ACHN (cell line): ENCODE measurements around the gene F12.
A peak's percentile ranks its signal among the peaks of the same experiment; 100 is the strongest.

Experiments used
- DNase-seq: peaks from one replicate; pipeline ENCODE4 v3.0.0-alpha.2; 2015
- in situ Hi-C: cut with HindIII; loops from 2 replicates; pipeline ENCODE4 v1.10.0; 2017; ENCODE audit warnings: low sequenced_read_pairs, low pct_ligation_motif_present, low pct_unique_long_range_greater_than_20kb

F12 gene

DNA sequence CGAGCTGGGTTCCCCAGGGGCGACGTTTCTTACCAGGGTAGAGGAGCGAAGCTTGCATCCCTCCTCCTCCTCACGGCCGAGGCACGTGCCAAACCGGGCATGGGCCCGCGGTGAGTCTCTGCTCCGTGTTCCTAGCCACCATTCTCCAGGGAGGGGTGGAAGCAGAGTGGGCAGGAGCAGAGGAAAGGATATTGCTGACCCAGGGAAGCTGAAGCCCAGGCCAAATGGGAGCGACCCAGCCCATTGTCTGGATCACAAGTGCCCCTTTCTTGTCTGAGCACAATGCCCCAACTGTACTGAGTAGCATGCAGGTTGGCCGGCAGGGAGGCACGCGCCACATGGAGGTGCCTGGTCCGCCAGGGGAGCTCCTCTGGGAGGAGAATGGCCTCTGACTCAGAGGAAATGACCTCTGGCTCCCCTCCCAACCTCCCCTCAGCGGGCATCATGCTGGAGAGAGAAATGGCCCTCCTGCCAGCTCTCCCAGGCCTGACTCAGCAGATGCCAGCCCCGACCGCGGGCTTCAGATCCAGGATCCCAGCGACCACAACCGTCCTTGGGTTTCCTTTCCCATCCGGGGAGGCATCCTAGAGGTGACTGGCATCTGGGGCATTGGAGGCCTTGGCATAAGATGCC lies 38.4 kb upstream of the F12 start:
- peak; percentile 95 for DNase-seq
- in situ Hi-C loops, result no loop called here

DNA sequence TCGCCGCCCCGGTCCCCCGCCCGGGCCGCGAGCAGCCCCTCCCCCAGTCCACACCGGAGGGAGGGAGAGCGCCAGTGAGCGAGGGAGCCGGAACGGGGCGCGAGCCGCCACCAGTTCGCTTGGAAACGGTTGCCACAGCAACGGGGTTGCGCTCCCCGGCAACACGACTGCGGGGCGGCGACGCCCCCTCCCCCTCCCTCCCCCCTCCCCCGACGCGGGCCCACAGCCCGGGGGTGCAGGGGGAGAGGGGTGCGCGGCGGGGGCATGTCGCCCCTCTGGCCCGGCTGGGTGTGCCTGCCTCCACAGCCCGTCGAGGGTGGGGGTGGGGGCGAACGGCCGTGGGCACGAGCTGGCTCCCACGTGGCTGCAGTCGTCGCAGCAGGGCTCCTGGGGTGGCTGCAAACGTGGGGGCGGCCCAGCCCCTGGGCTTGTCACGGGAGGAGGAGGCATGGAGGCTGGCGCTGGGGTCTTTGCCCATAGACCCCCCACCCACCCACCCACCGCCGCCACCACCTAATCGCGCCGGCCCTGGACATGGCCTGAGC lies 37.8 kb upstream of the F12 start:
- in situ Hi-C loops, result no loop called here
- DNase-seq, result peak; percentile 63

DNA sequence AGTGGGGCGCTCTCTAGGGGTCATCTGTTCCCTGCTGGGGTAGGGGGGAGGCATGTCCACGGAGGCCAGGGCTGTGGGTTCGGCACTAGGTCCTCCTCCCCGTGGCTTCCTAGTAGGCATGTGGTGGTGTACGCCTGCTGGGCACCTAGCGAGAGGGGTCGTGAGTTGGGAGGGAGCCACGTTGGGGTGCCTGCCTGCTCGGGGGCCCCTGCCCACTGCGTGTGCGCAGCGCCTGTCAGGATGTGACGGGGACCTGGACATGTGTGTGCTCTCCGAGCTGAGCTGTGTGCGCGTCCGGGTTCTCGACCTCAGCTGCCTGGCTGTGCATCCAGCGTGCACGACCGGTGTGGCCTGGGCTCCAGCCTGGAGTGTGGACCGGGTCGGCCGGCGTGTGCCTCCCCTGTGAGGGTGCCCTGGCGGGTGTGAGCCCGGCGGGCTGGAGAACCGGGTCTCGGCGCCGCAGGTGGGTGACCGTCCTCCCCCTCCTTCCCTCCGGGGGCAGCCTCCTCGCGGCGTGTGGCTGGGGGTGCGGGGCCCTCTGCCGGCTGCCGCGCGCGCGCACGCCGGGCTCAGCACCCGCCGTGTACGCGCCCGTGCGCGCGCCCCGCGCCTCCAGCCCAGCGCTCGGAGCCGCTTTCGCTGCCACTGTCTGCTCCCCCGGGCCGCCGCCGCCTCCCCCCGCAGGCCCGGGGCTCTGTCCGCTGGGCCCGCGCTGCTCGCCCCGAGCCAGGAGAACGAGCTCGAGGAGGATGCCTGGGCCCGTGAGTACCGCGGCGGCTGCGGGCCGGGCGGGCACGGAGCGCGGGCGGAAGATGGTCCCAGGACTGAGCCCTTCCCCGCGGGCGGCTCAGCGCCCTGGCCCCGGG lies 37.1 kb upstream of the F12 start, which contains the start of gene PRR7:
Gene PRR7 (plus strand): TSS at position 615 of the 866 bp plus-strand sequence. CDS start 8,254 bp downstream, outside the sequence.
- in situ Hi-C loops, result no loop called here
- DNase-seq, result peak; percentile 61

DNA sequence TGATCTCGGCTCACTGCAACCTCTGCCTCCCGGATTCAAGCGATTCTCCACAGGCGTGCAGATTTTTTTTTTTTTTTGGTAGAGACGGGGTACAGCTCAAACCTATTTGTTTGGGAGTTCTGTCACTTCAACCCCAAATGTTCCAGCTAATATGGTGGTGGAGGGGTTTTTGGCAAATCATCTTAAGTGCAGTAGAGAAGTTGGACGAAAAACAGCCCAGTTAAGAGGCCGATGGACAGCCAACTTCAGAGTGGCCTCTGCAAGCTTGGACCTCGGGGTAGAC lies 36.5 kb upstream of the F12 start:
- DNase-seq, result no peak
- in situ Hi-C loops, result no loop called here

DNA sequence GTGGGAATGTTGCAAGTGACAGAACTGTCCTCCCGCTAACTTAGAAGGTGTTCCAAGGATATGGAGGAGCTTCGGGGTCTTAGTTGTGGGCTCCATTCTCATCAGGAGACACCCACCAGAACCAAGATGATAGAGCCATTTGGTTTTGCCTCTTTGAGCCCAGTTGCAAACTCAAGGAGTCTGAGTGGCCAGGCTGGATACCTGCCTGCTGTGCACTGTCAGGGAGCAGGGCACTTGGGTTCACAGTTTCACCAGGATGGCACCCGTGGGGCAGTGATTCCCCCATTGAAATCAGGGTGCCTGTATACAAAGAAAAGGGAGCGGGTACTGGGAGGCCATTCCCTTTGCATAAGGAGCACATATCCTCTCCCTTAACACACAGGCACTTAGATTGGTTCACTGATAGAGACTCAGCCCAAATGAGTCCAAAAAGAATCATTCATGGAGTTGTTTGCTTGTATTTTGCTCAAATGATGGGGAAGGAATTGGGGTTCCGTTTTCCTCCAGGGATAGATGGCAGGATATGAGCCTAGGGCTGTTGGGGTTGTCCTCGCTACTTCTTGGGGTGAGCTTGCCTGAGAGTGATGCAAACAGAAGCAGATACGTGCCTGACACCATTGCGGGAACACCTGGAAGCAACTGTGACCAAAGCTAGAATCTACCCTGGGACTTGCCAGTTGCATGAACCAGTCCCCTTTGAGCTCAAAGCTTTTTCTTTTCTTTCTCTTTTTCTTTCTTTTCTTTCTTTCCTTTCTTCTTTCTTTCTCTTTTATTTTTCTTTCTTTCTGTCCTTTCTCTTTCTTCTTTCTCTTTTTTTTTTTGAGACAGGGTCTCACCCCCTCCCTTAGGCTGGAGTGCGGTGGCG lies 35.9 kb upstream of the F12 start:
- in situ Hi-C loops, result no loop called here
- DNase-seq, result no peak

DNA sequence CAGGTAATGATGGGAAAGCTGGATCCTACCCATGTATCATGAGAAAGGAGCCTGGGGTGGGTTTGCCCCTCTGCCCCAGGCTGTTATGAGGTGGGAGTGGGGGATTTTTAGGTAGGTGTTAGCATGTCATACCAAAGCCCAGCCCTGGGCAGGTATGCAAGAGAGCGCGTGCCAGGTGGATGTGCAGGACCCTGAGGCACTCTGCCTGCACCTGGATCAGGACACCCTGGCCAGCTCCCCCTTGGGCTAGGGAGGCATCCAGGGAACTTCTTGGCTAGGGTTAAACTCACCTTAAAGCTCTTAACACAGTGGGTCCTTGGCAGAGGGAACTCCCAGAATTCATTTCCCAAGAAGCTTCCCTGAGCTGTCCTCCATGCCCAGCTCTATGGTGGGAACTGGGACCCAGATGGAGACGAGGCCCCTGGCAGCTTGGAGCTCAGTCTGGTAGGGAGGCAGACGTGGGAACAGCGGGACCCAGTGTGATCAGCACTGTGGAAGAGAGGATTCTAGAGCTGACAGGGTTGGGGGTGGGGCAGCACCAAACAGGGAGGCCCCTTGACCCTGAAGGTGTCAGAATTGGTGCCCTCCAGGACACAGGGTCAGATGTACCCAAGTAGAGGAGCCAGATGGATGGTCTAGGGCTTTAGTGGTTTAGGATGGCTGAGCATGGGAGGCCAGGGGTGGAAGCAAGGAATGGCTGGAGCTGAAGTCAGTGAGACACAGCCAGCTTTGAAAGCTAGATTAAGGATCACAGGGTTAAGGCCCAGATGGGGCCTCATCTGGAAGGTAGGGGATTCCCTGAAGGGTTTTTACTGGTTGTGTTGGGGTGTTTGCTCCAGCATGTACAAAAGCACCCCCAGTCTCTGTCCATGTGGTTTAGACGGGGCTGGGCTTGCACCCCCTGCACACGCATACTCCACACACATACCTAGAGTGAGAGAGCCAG lies 35.0 kb upstream of the F12 start:
- DNase-seq, result no peak
- in situ Hi-C loops, result no loop called here

DNA sequence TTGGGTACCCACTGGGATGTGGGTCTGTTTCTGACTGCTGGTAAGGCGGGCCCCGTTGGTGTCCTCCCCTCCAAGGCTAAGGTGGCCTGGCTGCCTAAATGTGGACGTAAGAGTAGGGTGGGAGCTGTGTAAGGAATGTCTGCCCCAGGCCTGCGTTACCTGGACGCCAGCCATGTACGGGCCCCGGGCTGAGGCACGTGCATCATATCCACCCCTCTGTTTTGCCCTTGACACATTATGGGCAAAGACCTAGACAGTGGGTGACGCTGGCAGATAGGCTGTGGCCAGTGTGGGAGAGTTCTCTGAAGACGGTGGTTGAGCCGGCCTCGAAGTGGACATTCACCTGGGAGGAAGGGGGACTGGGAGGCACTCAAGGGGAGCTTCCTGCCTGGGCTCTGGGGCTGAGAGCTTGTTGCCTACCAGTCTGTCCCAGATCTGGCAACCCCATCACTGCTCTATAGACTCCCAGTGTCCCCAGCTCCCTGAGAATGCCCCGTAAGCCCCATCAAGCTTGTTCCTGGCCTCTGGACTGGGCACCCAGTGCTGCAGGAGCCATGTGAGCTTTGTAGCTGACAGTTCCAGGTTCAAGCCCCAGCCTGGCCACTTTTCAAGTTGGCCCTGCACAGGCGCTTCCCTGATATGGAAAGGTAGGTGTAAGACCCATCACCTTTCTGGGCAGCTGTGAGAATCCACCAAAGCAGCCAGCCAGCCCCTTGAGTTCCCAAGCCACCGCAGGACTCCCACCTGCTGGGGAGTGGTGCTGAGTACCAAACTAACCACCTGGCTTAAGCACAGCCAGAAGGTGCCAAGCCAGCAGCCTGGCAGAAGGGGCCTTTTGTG lies 34.0 kb upstream of the F12 start:
- in situ Hi-C loops, result no loop called here
- DNase-seq, result no peak

DNA sequence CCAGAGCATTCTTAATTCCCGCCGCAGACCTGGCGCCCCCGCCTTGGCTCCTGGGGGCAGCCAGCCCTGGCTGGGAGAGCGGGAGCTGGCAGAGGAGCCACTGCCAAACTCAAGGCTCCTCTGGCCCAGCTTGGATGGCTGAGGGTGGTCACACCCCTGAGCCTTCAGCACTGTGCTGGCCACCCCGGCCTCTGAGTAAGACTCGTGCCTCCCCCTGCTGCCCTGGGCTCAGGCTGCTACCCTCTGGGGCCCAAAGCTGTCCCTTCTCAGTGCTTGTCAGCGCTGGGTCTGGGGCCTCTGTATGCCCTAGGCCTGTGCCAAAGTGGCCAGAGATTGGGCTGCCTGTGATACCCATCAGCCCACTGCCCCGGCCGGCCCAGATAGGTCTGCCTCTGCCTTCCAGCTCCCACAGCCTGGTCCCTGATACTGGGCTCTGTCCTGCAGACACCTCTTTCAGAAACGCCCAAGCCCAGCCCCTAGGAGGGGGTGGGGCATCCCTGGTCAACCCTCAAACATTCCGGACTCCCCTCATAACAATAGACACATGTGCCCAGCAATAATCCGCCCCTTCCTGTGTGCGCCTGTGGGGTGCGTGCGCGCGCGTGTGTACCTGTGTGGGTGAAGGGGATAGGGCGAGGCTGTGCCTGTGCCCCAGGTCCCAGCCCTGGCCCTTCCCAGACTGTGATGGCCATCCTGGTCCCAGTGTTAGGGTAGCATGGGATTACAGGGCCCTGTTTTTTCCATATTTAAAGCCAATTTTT lies 32.9 kb upstream of the F12 start:
- in situ Hi-C loops, result no loop called here
- no peak for DNase-seq

DNA sequence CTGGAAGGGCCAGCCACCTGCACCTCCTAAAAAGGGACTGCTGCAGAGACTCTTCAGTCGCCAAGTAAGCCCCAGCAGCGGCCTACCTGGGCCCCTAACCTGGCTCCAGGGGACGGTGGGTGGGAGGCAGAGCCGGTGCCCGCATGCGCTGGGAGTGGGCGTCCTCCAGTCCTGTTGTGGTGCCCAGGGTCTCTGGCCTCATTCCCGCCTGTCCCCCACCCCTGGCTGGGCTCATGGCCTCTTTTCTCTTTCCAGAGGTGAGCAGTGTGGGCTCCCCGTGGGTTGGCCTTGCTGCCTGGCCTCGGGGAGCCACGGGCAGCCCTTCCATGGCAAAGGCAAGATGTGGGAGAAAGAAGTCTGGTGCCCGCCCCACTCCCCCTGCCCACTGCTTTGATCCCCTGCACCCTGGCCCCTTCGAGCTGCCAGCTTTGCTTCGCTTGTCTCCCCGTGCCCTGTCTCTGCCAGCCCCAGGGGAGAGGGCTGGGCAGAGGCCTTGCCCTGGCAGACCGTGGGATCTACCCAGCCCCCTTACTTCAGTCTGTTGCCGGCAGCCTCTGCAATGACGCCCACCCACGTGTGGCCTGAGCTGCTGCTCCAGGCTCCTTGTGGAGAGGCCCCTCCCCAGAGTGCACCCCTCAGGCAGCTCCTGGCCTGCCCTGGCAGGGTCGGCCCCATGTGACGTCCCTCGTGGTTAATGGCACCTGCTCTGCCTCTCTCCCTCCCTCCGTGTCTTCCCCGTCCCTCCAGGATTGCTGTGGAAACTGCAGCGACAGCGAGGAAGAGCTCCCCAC lies 31.8 kb upstream of the F12 start:
- no peak for DNase-seq
- in situ Hi-C loops, result no loop called here

DNA sequence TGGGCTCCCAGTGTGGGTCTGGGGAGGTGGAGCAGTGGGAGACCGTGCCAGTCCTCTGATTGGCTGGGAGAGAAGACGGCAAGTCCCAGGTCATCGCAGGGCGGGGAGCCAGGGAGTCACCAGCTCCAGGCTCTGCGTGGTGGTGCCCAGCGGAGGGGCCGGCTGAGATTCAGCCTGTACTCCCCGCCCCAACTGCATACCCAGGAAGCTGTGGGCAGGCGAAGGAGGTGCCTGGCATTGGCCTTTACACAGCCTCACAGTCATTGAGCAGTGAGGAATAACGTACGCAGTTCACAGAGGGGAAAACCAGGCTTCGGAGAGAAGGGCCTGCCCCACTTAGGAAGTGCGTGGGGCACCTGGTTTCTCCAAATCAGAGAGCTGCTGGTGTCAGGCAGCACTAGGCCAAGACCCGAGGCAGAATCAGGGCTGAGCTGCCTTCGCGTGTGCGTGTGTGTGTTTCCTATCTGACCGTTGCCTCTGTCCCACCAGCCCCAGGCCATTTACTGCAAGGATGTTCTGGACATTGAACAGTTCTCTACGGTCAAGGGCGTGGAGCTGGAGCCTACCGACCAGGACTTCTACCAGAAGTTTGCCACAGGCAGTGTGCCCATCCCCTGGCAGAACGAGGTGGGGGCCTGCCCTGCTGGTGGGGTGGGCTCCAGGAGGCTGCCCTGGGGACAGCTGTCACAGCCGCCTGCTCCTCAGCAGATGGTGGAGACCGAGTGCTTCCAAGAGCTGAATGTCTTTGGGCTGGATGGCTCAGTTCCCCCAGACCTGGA lies 31.0 kb upstream of the F12 start:
- DNase-seq, result no peak
- in situ Hi-C loops, result no loop called here

DNA sequence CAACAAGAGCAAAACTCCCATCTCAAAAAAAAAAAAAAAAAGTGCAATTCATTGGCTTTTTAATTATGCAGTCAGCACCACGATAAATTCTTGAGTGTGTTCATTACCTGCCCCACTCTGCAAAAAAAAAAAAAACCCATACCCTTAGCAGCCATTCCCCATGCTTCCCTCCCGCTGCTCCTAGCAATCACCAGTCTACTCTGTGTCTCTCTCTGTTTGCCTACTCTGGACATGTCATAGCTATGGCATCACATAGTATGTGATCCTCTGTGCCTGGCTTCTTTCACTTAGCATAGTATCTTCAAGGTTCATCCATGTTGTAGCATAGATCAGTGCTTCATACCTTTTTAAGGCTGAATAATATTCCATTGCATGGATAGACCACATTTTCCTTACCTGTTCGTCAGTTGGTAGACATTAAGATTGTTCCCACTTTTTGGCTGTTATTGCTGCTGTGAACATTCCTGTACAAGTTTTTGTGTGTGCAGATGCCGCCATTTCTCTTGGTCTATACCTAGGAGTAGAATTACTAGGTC lies 30.2 kb upstream of the F12 start:
- DNase-seq, result no peak
- in situ Hi-C loops, result no loop called here

DNA sequence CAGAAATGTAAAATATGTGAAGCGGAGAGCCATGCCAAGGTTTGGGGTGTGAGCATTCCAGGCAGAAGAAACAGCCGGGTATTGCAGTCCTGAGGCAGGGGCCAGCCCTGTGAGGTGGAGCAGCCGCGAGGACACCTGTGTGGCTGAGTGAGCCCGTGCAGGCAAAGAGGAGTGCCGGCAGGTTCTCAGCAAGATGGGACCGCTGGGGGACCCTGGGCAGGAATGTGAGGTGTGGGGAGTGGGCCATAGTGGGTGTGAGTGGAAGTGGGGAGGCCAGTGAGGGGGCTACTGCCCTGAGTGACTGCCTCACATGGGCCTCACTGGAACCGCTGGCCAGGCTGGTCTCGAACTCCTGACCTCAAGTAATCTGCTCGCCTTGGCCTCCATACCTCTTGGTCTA lies 29.1 kb upstream of the F12 start:
- no peak for DNase-seq
- in situ Hi-C loops, result no loop called here

DNA sequence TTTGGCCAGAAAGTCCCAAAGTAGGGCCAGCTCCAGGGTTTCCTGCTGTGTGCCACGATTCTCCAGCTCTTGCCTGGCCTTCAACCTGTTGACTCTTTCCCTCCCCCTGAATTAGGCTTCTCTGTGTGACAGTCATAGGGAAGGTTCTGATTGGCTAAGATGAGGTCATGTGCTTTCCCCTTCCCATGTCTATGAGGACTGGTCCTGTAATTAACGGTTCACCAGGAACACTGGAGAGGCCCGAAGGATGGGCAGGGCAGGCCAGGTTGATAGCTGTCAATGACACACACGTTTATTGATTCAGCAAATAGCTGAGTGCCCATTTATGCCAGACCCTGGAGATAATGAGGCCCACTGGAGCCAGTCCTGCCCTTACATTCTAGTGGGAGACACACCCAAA lies 28.3 kb upstream of the F12 start:
- DNase-seq, result no peak

DNA sequence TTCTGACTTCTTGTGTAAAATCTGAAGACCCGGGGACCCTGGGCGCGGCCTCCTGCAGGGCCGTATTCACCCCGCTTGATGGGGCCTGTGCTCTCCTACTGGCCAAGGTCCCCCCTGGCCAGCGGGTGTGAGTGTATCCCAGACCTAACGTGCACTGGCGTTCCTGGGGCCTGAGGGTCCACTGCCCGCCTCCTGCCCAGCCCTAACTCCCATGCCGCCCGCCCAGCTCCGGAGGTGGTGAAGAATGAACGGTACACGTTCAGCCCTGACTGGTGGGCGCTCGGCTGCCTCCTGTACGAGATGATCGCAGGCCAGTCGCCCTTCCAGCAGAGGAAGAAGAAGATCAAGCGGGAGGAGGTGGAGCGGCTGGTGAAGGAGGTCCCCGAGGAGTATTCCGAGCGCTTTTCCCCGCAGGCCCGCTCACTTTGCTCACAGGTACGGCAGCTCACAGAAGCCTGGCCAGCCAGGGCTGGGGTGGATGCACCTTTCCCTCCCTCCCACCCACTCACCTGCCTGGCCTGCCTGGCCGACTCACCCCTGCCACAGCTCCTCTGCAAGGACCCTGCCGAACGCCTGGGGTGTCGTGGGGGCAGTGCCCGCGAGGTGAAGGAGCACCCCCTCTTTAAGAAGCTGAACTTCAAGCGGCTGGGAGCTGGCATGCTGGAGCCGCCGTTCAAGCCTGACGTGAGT lies 26.6 kb upstream of the F12 start:
- no peak for DNase-seq
- in situ Hi-C loops, result no loop called here

More for the DNA sequence above, 28.3 kb upstream of the F12 start:
- in situ Hi-C loops, result no loop called here
